Naive B cell (primary cell): ENCODE data around the gene LUZP1. TPM values are rescaled to one million over a fixed set of nuclear protein-coding genes. Genes with fewer than 3 reads are reported as not detected.

ENCODE experiments used
- polyA plus RNA-seq, 6 donors: library from polyadenylated mRNA; unstranded; fragments of 300-500 nt; fragmentation: Illumina TruSeq; gene quantifications; one replicate each; pipeline ENCODE4 v1.2.3, GENCODE V29; 2021; ENCODE audit warnings: low read depth in 6 of 6

The LUZP1 gene
- polyA plus RNA-seq, 6 donors from 2014 or later: 1.3 to 14.1 (median 7.0) TPM

Other genes with a start within 250 kb of the LUZP1 start
- not detected for gene LACTBL1, start 196.0 kb downstream of the LUZP1 start, polyA plus RNA-seq
- gene TEX46, start 153.0 kb downstream of the LUZP1 start, polyA plus RNA-seq: not detected
- 10 to 100 TPM; 33.9 to 45.8 (median 41.3) TPM for gene KDM1A, start 149.4 kb downstream of the LUZP1 start, polyA plus RNA-seq
- gene HTR1D, start 48.6 kb upstream of the LUZP1 start, polyA plus RNA-seq: not detected
- gene HNRNPR, start 175.4 kb upstream of the LUZP1 start, polyA plus RNA-seq: 100 to 1,000 TPM; 187 to 238 (median 208) TPM
- gene ZNF436, start 201.0 kb upstream of the LUZP1 start, polyA plus RNA-seq: 1 to 10 TPM in 5 of 6 donors, not detected in 1; 1.5 to 4.4 (median 2.3) TPM